Mesodermal cell (in vitro differentiated cells): Measurements from ENCODE around the gene NEDD4L.
A peak's percentile ranks its signal among the peaks of the same experiment; 100 is the strongest.

ENCODE experiments used
- H3K27ac ChIP-seq: 2 replicates; pipeline ENCODE4 v1.7.0; 2013; ENCODE audit warnings: mild to moderate bottlenecking, low read depth, low read length, moderate library complexity; ENCODE audit not compliant: severe bottlenecking
- H3K36me3 ChIP-seq: 2 replicates; pipeline ENCODE4 v1.7.1; 2013; ENCODE audit warnings: mild to moderate bottlenecking, low read length, moderate library complexity; ENCODE audit not compliant: control insufficient read depth, insufficient read depth
- H3K4me1 ChIP-seq: one replicate; pipeline ENCODE4 v1.7.1; 2013; ENCODE audit warnings: mild to moderate bottlenecking, low read length; ENCODE audit not compliant: insufficient read depth, control insufficient read depth, poor library complexity, severe bottlenecking
- H3K4me3 ChIP-seq: 2 replicates; pipeline ENCODE4 v1.7.0; 2013; ENCODE audit warnings: low read length, control low read depth, mild to moderate bottlenecking; ENCODE audit not compliant: insufficient read depth, poor library complexity, severe bottlenecking; ENCODE audit errors: extremely low read depth
- H3K9me3 ChIP-seq: 2 replicates; pipeline ENCODE4 v1.7.1; 2013; ENCODE audit warnings: mild to moderate bottlenecking, low read length, moderate library complexity; ENCODE audit not compliant: control insufficient read depth
- WGBS, 2 experiments: methylation state at CpG; one replicate each; pipeline ENCODE4 v1.1.5; 2013; ENCODE audit warnings: missing lambda C conversion rate in 2 of 2; ENCODE audit not compliant: insufficient coverage in 2 of 2; 5-methylcytosine and 5-hydroxymethylcytosine counted together

NEDD4L gene

DNA sequence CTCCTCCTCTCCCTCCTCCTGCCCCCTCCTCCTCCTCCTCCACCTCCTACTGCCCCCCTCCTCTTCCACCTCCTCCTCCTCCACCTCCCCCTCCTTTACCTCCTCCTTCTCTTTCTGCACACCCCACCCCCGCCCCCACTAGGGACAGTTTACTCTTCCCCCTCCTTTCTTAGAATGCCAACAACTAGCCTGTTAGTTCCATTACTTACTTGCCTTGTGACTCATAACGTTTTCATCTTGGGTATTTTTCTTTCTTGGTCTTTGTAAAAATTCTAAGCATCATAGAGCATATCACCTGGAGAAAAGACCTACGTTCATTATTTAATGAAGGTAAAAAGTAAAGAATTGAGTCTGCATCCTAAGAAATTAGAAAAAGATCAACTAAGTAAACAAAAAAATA, 165.3 kb downstream of the NEDD4L start:
- no peak overlapping the region for H3K27ac ChIP-seq
- WGBS, 2 experiments, result 80% methylated on average over 1 of the region's 3 CpGs; no CpG with 5 or more reads in 1 of the 2 experiments
- no peaks in the 10 kb centered on the region for H3K9me3 ChIP-seq
- no peak overlapping the region for H3K4me3 ChIP-seq
- no peaks in the 10 kb centered on the region for H3K36me3 ChIP-seq
- H3K4me1 ChIP-seq, result peaks cover 20% of the 10 kb centered on the region

DNA sequence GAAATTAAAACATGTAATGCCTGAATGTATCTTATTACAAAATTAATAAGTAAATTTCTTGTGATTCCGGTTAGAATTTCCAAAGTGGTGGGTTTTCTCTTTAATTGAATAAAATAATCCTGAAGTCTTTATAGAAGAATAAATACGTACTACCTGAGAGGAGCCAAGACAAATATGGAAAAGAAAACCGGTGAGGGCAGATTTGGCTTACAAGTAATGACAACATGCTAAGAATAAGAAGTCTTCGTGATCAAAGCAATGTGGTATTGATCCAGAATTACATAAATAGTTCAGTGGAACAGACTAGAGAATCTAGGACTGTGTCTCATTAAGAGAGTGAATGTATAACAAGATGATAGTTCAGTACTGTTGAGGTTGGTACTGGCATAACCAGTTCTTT, 167.5 kb downstream of the NEDD4L start:
- Histone ChIP-seq H3K9me3 (no peaks in the 10 kb centered on the region), H3K4me1 (peaks cover 30% of the 10 kb centered on the region), H3K4me3 (no peak overlapping the region), H3K36me3 (no peaks in the 10 kb centered on the region), H3K27ac (no peak overlapping the region)
- 91 to 96% methylated on average over 2 to 3 of the region's 4 CpGs for WGBS, 2 experiments

DNA sequence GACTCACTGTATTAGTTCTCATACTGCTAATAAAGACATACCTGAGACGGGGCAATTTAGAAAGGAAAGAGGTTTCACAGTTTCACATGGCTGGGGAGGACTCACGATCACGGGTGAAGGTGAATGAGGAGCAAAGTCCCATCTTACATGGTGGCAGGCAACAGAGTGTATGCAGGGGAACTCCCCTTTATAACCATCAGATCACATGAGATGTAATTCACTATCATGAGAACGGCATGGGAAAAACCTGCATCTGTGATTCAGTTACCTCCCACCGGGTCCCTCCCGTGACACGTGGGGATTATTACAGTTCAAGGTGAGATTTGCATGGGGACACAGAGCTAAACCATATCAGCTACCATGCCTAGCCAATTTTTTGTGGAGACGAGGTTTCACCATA, 168.2 kb downstream of the NEDD4L start:
- H3K4me3 ChIP-seq, result no peak overlapping the region
- no peak overlapping the region for H3K27ac ChIP-seq
- 84 to 89% methylated on average over 4 to 7 of the region's 8 CpGs for WGBS, 2 experiments
- H3K9me3 ChIP-seq, result no peaks in the 10 kb centered on the region
- H3K4me1 ChIP-seq, result peaks cover 31% of the 10 kb centered on the region
- no peaks in the 10 kb centered on the region for H3K36me3 ChIP-seq

DNA sequence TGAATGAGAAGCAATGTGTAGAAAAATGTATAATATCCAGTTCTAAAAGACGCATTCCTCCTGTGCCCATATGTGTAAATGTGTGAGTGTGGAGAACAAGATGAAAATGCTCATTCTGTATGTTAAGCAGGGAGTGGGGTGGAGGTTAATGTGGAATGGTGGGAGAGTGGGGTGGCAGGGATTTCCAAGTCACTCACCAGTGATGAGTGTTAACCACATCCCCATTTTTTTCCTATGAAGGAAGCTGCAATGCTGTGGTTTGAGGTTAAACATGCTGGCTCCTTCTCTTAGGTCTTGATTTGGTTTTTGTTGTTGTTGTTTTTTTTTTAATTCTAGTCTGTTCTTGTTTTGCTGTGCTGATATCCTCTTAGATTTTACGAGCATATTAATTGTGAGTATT, 169.4 kb downstream of the NEDD4L start:
- no peaks in the 10 kb centered on the region for H3K9me3 ChIP-seq
- H3K4me3 ChIP-seq, result no peak overlapping the region
- WGBS, 2 experiments, result 92 to 94% methylated on average over 2 of the region's 2 CpGs
- peaks cover 28% of the 10 kb centered on the region for H3K4me1 ChIP-seq
- no peaks in the 10 kb centered on the region for H3K36me3 ChIP-seq
- H3K27ac ChIP-seq, result no peak overlapping the region

DNA sequence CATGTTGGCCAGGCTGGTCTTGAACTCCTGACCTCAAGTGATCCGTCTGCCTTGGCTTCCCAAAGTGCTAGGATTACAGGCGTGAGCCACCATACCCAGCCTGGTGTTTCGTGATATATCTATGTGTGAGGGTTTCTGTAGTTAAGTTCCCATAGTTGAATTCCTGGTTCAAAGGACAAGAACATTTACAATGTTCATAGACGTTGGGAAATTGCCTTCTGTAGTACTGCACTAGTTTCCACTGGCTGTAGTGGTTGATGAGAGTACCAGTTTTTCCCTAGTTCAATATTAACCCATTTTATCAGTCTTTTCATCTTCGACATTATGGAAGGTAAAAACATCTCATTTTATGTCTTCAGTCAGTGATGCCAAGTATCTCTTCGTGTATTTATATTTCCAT, 171.0 kb downstream of the NEDD4L start:
- no peak overlapping the region for H3K27ac ChIP-seq
- H3K36me3 ChIP-seq, result no peaks in the 10 kb centered on the region
- WGBS, 2 experiments, result 90 to 93% methylated on average over 2 to 3 of the region's 6 CpGs
- peaks cover 24% of the 10 kb centered on the region for H3K4me1 ChIP-seq
- H3K9me3 ChIP-seq, result no peaks in the 10 kb centered on the region
- H3K4me3 ChIP-seq, result no peak overlapping the region

DNA sequence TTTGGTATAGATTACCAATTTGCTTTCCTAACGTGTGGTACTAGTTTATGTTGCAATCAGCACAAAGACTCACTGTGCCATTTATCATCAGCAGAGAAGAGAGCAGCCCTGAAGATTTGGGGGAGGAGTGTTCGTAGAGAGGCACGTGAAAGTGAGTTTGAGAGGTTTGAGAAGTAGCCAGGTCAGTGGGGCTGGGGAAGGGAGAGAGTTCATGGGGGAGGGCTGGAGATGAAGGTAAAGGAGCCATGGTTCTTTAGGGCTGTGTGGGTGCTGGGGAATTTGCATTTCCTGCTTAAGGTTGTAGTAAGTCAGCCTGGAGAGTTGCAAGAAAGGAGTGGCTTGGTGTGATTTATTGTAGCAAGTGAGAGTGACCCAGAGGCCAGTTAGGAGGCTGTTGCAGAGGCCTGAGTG, 172.1 kb downstream of the NEDD4L start:
- Histone ChIP-seq H3K4me1 (peaks cover 28% of the 10 kb centered on the region), H3K9me3 (no peaks in the 10 kb centered on the region), H3K36me3 (no peaks in the 10 kb centered on the region), H3K27ac (no peak overlapping the region), H3K4me3 (no peak overlapping the region)
- WGBS, 2 experiments, result 28 to 50% methylated on average over 2 of the region's 3 CpGs

DNA sequence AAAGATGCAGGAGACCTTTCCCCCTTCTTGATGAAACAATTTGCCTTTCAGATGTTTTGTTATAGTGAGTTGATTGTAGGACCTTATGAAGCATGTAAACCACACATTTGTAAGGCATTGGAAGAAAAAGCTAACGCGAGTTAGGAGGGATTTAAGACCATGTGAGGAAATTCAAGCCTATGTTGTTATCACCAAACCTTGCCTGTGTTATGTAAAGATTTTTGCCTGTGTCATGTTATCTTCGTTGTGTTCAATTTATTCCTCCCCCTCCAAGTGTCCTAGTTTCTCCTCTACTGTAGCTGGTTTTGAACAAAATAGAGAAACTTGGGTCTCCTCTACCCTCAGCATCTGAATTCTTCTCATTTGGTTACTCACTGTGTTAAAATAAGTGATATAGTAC, 173.0 kb downstream of the NEDD4L start:
- Histone ChIP-seq H3K4me3 (no peak overlapping the region), H3K9me3 (no peaks in the 10 kb centered on the region), H3K27ac (no peak overlapping the region), H3K36me3 (no peaks in the 10 kb centered on the region), H3K4me1 (peaks cover 34% of the 10 kb centered on the region)
- WGBS, 2 experiments, result 40 to 92% methylated on average over 1 to 2 of the region's 3 CpGs

DNA sequence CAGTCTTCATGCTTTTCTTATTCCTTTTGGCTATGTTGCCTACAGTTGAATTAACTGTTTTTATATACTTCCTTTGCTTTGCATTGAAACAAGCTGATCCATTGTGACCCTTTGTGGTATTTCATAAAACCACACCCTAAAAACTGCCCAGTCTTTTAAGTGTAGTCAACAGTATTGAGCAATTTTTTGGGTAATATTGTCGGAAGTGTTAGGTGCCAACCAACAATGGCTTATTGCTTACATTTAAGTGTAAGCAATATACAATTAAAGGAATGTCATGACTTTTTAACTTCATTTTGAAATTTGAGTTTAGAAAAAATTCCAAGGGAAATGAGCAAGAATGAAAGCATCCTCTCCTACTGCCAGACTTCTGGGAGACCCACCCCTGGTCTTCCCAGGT, 174.1 kb downstream of the NEDD4L start:
- no peaks in the 10 kb centered on the region for H3K36me3 ChIP-seq
- no CpG with 5 or more reads among the region's 1 CpG for WGBS, 2 experiments
- no peak overlapping the region for H3K4me3 ChIP-seq
- H3K9me3 ChIP-seq, result no peaks in the 10 kb centered on the region
- no peak overlapping the region for H3K27ac ChIP-seq
- peaks cover 37% of the 10 kb centered on the region for H3K4me1 ChIP-seq

DNA sequence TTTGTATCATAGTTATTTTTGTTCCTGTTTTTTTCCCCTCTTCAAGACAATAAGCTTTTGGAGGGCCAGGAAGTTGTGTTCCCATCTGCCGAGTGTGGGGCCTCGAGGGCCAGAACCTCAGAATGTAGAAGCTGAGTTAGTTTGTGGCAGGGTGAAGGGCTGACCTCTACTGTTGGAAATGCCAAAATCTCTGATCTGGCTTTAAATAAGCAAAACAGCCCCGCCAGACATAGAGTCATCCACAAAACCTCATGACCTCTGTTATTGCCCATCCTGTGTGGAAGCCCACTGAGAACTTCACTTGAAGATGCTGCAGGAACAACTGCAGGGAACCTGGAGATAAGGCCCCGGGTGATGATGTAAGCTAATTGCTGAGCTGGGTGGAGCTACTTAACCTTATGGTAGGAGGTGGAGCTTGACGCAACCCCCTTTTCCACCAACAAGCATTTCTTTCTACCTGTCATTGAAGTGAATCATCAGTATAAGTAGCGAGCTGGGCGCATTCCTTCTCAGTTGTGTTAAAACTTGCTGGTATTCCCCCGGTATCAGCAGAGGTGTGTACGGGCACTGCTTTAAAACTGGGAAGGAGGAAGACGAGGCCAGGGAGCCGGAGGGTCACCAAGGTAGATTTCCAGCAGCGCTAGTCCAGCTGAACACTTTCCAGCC, 177.2 kb downstream of the NEDD4L start:
- peaks cover 40% of the 10 kb centered on the region for H3K4me1 ChIP-seq
- H3K4me3 ChIP-seq, result peak overlapping the region; percentile 12
- H3K36me3 ChIP-seq, result no peaks in the 10 kb centered on the region
- WGBS, 2 experiments, result 81 to 82% methylated on average over 7 to 8 of the region's 12 CpGs
- no peaks in the 10 kb centered on the region for H3K9me3 ChIP-seq
- peak overlapping the region; percentile 50 for H3K27ac ChIP-seq

DNA sequence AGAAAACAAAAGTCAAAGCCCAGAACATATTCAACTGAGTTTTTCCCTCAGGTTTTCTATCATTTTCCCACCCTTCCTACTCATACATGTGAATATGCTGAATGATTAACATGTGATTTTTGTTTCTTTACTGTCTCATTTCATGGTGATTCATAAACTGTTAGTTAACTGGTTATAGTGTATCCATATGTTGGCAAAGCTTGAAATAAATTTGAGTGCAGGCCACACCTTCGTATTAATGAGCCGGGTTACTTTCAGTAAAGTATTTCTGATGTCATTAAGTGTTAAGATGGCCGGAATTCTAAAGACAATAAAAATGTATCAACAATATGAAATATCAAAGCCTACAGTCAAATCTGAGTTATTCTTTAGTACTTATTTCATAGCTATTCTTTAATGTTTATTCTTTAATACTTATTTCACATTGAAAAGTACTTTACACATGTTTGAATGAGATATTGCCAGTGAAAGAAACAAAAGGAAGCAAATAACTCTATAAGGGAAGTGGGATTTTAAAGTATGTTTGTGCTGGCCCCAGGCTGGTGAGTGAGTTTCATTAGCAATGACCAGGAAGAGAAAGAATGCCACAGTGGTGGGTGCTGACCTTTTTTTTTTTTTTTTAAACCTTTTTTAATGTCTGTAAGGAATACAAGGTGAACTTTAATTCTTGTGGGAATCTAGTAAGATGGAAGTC, 178.6 kb downstream of the NEDD4L start:
- no CpG with 5 or more reads among the region's 3 CpGs for WGBS, 2 experiments
- H3K4me1 ChIP-seq, result peaks cover 36% of the 10 kb centered on the region
- H3K36me3 ChIP-seq, result no peaks in the 10 kb centered on the region
- peak overlapping the region; percentile 50 for H3K27ac ChIP-seq
- no peaks in the 10 kb centered on the region for H3K9me3 ChIP-seq
- H3K4me3 ChIP-seq, result peak overlapping the region; percentile 12
